Liver (tissue), 3 donors: ENCODE measurements around the gene UBE2C.

ENCODE experiments used
- CTCF ChIP-seq: fragments of 150-350 bp; IDR thresholded peaks from 2 replicates; pipeline ENCODE4 v1.5.1; 2017; ENCODE audit warnings: improper control_type of control experiment, low read depth, low read length; ENCODE audit not compliant: missing input control
- MAX ChIP-seq: IDR thresholded peaks from 2 replicates; pipeline ENCODE4 v1.6.1; 2016; ENCODE audit warnings: antibody characterized with exemption
- NR2F2 ChIP-seq: IDR thresholded peaks from 2 replicates; pipeline ENCODE4 v1.6.1; 2016; ENCODE audit warnings: antibody characterized with exemption
- RAD21 ChIP-seq, 2 donors: IDR thresholded peaks; 2 replicates each; pipeline ENCODE4 v1.6.1; 2016; ENCODE audit warnings: antibody characterized with exemption in 2 of 2, mild to moderate bottlenecking in 2 of 2
- TAF1 ChIP-seq: conservative IDR thresholded peaks from 2 replicates; pipeline ENCODE4 v1.6.1; 2016; ENCODE audit warnings: antibody characterized with exemption, mild to moderate bottlenecking
- TF ChIP-seq, protein P1 (sequence below): IDR thresholded peaks from 2 replicates; pipeline ENCODE4 v1.6.1; 2016; ENCODE audit warnings: antibody characterized with exemption
- donor health status: healthy.
- donor health status: healthy.

GRCh38 chr20:45857882-45858216 is 45.4 kb downstream of the UBE2C start:
- no peak for TF ChIP-seq TAF1
- no peak for TF ChIP-seq CTCF
- TF ChIP-seq, protein P1, sequence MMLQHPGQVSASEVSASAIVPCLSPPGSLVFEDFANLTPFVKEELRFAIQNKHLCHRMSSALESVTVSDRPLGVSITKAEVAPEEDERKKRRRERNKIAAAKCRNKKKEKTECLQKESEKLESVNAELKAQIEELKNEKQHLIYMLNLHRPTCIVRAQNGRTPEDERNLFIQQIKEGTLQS: no peak
- no peak for TF ChIP-seq MAX
- no peak for TF ChIP-seq NR2F2
- no peak for TF ChIP-seq RAD21 (IDR thresholded peaks at IDR 0.05)
